ENCODE data around the gene ARHGAP5.

DNA sequence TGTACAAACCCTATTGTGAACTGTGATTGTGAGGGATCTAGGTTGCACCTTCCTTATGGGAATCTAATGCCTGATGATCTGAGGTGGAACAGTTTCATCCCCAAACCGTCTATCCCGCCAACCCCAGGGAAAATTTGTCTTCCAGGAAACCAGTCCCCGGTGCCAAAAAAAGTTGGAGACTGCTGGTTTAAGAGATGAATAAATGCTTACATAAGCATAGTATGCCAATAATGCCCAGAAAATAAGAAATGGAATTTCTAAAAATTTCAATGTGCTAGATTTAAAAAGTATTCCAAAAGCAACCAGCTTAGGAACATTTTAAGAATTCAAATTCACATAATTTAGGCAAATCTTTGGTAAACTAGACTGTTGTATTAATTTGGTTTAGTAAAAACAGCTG lies 131.4 kb downstream of the ARHGAP5 start:
- TF ChIP-seq, protein P1, sequence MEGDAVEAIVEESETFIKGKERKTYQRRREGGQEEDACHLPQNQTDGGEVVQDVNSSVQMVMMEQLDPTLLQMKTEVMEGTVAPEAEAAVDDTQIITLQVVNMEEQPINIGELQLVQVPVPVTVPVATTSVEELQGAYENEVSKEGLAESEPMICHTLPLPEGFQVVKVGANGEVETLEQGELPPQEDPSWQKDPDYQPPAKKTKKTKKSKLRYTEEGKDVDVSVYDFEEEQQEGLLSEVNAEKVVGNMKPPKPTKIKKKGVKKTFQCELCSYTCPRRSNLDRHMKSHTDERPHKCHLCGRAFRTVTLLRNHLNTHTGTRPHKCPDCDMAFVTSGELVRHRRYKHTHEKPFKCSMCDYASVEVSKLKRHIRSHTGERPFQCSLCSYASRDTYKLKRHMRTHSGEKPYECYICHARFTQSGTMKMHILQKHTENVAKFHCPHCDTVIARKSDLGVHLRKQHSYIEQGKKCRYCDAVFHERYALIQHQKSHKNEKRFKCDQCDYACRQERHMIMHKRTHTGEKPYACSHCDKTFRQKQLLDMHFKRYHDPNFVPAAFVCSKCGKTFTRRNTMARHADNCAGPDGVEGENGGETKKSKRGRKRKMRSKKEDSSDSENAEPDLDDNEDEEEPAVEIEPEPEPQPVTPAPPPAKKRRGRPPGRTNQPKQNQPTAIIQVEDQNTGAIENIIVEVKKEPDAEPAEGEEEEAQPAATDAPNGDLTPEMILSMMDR (IDR thresholded peaks at IDR 0.05; ENCODE audit: extremely low read depth in 1 of 2, insufficient read depth in 1 of 2, low read depth in 1 of 2, low read length in 2 of 2), result no peak
- TF ChIP-seq EZH2 (IDR thresholded peaks at IDR 0.05; ENCODE audit: borderline replicate concordance, low read depth, low read length, severe bottlenecking), result no peak
- TF ChIP-seq POLR2A (IDR thresholded peaks at IDR 0.05; ENCODE audit: low read depth, low read length), result no peak
- TF ChIP-seq JUN (IDR thresholded peaks at IDR 0.05; ENCODE audit: borderline replicate concordance, insufficient read depth, insufficient read length, low read depth), result no peak
- no peak for TF ChIP-seq GATA2 (IDR thresholded peaks at IDR 0.05; ENCODE audit: insufficient read depth, insufficient read length, low read depth, low read length)
- TF ChIP-seq, protein P2, sequence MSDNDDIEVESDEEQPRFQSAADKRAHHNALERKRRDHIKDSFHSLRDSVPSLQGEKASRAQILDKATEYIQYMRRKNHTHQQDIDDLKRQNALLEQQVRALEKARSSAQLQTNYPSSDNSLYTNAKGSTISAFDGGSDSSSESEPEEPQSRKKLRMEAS (IDR thresholded peaks at IDR 0.05; ENCODE audit: insufficient read depth, insufficient read length), result no peak
- no peak for TF ChIP-seq MYC (IDR thresholded peaks at IDR 0.05; ENCODE audit: low read depth, low read length)
